Forelimb muscle (tissue), 1 donor: ENCODE results near the gene TUSC2. TPM values are rescaled to one million over a fixed set of nuclear protein-coding genes. Genes with fewer than 3 reads are reported as not detected.
A peak's percentile ranks its signal among the peaks of the same experiment; 100 is the strongest.

Experiments
- DNase-seq: peaks from one replicate; pipeline ENCODE4 v3.0.0-alpha.2; 2013; ENCODE audit warnings: low read depth
- polyA plus RNA-seq: library from polyadenylated mRNA; unstranded; fragments of 120-200 nt; gene quantifications from one replicate; pipeline ENCODE4 v1.2.1, GENCODE V29; 2013; ENCODE audit not compliant: insufficient read length

The TUSC2 gene
- polyA plus RNA-seq, 1 donor: 16.4 TPM

GRCh38 chr3:50354850-50355249 is 26.8 kb upstream of the TUSC2 start:
- DNase-seq: no peak

- DNase-seq: no peak
These were observed 26.3 kb upstream of the TUSC2 start for GRCh38 chr3:50354186-50354764.

GRCh38 chr3:50353245-50354004 is 25.4 kb upstream of the TUSC2 start:
- no peak for DNase-seq

GRCh38 chr3:50352781-50353180 is 24.8 kb upstream of the TUSC2 start:
- no peak for DNase-seq

GRCh38 chr3:50351323-50351697 is 23.3 kb upstream of the TUSC2 start:
- DNase-seq: no peak

GRCh38 chr3:50350527-50351322 is 22.7 kb upstream of the TUSC2 start, which contains the start of the genes CYB561D2 and NPRL2:
Gene CYB561D2, plus strand, starts transcription at chr3:50350862. Its CDS starts 572 bp downstream, at chr3:50351434.
Gene NPRL2, minus strand, starts transcription at chr3:50350775. Its CDS starts 123 bp downstream, at chr3:50350652.
- DNase-seq: peak; percentile 84

- no peak for DNase-seq
These were observed 22.1 kb upstream of the TUSC2 start for GRCh38 chr3:50350213-50350526.

- DNase-seq: no peak
These were observed 19.3 kb upstream of the TUSC2 start for GRCh38 chr3:50347187-50347813.

- DNase-seq: no peak
These were observed 17.7 kb upstream of the TUSC2 start, which contains the start of gene ZMYND10 for GRCh38 chr3:50345586-50346234. Gene ZMYND10, minus strand, starts transcription at chr3:50345732. Its CDS starts 153 bp downstream, at chr3:50345579.

- DNase-seq: no peak
These were observed 17.0 kb upstream of the TUSC2 start for GRCh38 chr3:50345008-50345407.

- no peak for DNase-seq
These were observed 15.0 kb upstream of the TUSC2 start for GRCh38 chr3:50342813-50343633.

GRCh38 chr3:50341996-50342650 is 14.1 kb upstream of the TUSC2 start:
- no peak for DNase-seq

- DNase-seq: no peak
These were observed 13.5 kb upstream of the TUSC2 start for GRCh38 chr3:50341537-50341936.

- no peak for DNase-seq
These were observed 12.7 kb upstream of the TUSC2 start, which contains the start of gene RASSF1 for GRCh38 chr3:50340448-50341329. Gene RASSF1, minus strand, starts transcription at chr3:50340836. Its CDS starts 31 bp downstream, at chr3:50340805.

GRCh38 chr3:50340147-50340447 is 12.1 kb upstream of the TUSC2 start:
- no peak for DNase-seq

- DNase-seq: no peak
These were observed 11.6 kb upstream of the TUSC2 start for GRCh38 chr3:50339485-50340146.

GRCh38 chr3:50338965-50339364 is 10.9 kb upstream of the TUSC2 start:
- no peak for DNase-seq

GRCh38 chr3:50337175-50337861 is 9.3 kb upstream of the TUSC2 start:
- peak; percentile 94 for DNase-seq
